Prostate gland (tissue), 2 donors: Measurements from ENCODE around the gene CTAGE1.

Source experiments
- CTCF ChIP-seq, 4 experiments: fragments of 200-600 bp in 2 of 4; fragments of 450-650 bp in 2 of 4; sonication (generic) in 2 of 4; IDR thresholded peaks; 1 replicate in 3 of 4; 2 replicates in 1 of 4; pipeline ENCODE4 v1.5.1; 2016 to 2019; ENCODE audit warnings: antibody characterized with exemption in 4 of 4, mild to moderate bottlenecking in 2 of 4, moderate library complexity in 2 of 4
- POLR2A ChIP-seq: fragments of 450-650 bp; IDR thresholded peaks from one replicate; pipeline ENCODE4 v1.6.1; 2016; ENCODE audit warnings: antibody characterized with exemption, mild to moderate bottlenecking
- POLR2AphosphoS5 ChIP-seq: sonication (generic); formaldehyde crosslinking; IDR thresholded peaks from one replicate; pipeline ENCODE4 v1.6.1; 2017; ENCODE audit warnings: antibody characterized with exemption

GRCh38 chr18:22463076-22463475 lies 45.4 kb upstream of the CTAGE1 start:
- TF ChIP-seq POLR2AphosphoS5: no peak
- TF ChIP-seq CTCF (IDR thresholded peaks at IDR 0.05): no peak
- TF ChIP-seq POLR2A: no peak
